Measurements from ENCODE around the gene VAMP8. TPM values are rescaled to one million over a fixed set of nuclear protein-coding genes. Genes with fewer than 3 reads are reported as not detected.
A peak's percentile ranks its signal among the peaks of the same experiment; 100 is the strongest.

Gene VAMP8
- total and polyA plus RNA-seq, 2 donors (not counting 3 experiments of a cell fraction or from before 2014, with no cell fraction given) = 39.0 to 68.7 TPM

GRCh38 chr2:85541262-85541661 is 36.1 kb upstream of the VAMP8 start:
- Histone ChIP-seq H3K27ac (ENCODE audit: insufficient read depth, low read depth, low read length) (no peak overlapping the region), H3K4me3 (replicated peaks in 1 of 3; ENCODE audit: insufficient read depth in 1 of 3, low read depth in 1 of 3, low read length in 3 of 3) (peak overlapping the region; percentile 84 to 96 (median 84)), H3K4me1 (ENCODE audit: control insufficient read depth, extremely low read depth, insufficient read depth, low read length) (peaks cover 42% of the 10 kb centered on the region), H3K9ac (replicated peaks; ENCODE audit: extremely low read depth, insufficient read depth, low read length) (peak overlapping the region; percentile 100), H3K27me3 (ENCODE audit: control insufficient read depth in 2 of 2, insufficient read depth in 2 of 2, low read length in 2 of 2) (no peaks in the 10 kb centered on the region), H3K79me2 (ENCODE audit: control insufficient read depth, insufficient read depth, low read length) (peaks cover 51% of the 10 kb centered on the region), H4K20me1 (replicated peaks; ENCODE audit: control insufficient read depth, extremely low read depth, insufficient read depth, low read length) (peaks cover 4% of the 10 kb centered on the region), H2AFZ (ENCODE audit: low read depth, low read length) (no peak overlapping the region), H3K36me3 (ENCODE audit: control insufficient read depth in 2 of 2, extremely low read depth in 1 of 2, insufficient read depth in 2 of 2, low read length in 2 of 2) (peaks cover 25 to 34% of the 10 kb centered on the region in 2 experiments), H3K4me2 (ENCODE audit: insufficient read depth, low read length) (peak overlapping the region; percentile 97), H3K9me1 (replicated peaks; ENCODE audit: control insufficient read depth, extremely low read depth, insufficient read depth, low read length) (no peaks in the 10 kb centered on the region), H3K9me3 (replicated peaks; ENCODE audit: control insufficient read depth, insufficient read depth, low read length) (no peaks in the 10 kb centered on the region)
- no peak for FAIRE-seq
- intact Hi-C loops (cut with micrococcal nuclease) (no loop called here), dilution Hi-C loops (cut with MboI; ENCODE audit: extremely low pct_ligation_motif_present, low sequenced_read_pairs) (no loop called here)
- CTCF ChIA-PET = interaction anchor here (1.4 to 5.1 kb wide), 4 partner anchors 10 to 187 kb away, joined by 3 to 63 read pairs (median 19); partner anchors contain the start of genes ELMOD3, RETSAT and SH2D6
- no TSS peak for BruUV-seq (replicated peaks)
- TF ChIP-seq JUN (IDR thresholded peaks at IDR 0.05; ENCODE audit: borderline replicate concordance, insufficient read depth, insufficient read length, low read depth) (no peak), POLR2AphosphoS5 (IDR thresholded peaks at IDR 0.05; ENCODE audit: insufficient read depth, low read depth, low read length) (no peak), GATA2 (IDR thresholded peaks at IDR 0.05; ENCODE audit: insufficient read depth, insufficient read length, low read depth, low read length) (no peak), CTCF (IDR thresholded peaks at IDR 0.05; ENCODE audit: extremely low read depth in 1 of 2, insufficient read depth in 1 of 2, low read depth in 1 of 2, low read length in 2 of 2) (no peak), FOS (IDR thresholded peaks at IDR 0.05; ENCODE audit: borderline replicate concordance, insufficient read depth, low read length) (no peak), EZH2 (IDR thresholded peaks at IDR 0.05; ENCODE audit: borderline replicate concordance, low read depth, low read length, severe bottlenecking) (no peak), MYC (IDR thresholded peaks at IDR 0.05; ENCODE audit: low read depth, low read length) (no peak), MAX (IDR thresholded peaks at IDR 0.05; ENCODE audit: insufficient read depth, insufficient read length) (no peak), POLR2A (IDR thresholded peaks at IDR 0.05; ENCODE audit: low read depth, low read length) (no peak)
- POLR2A ChIA-PET = interaction anchor here (0.8 to 4.5 kb wide), 3 partner anchors 9 to 120 kb away, joined by 3 to 73 read pairs (median 3); no protein-coding TSS in a partner anchor
- DNase-seq (ENCODE audit: low read depth, low spot score) = no peak

Data from endothelial cell of umbilical vein (primary cell).